ENCODE measurements around the gene PLCB1.

The PLCB1 gene

GRCh38 chr20:8803065-8803464 is 671.0 kb downstream of the PLCB1 start:
- H3K4me3 ChIP-seq, result no peak overlapping the region
- no peak for DNase-seq (ENCODE audit: low spot score)
- no peak overlapping the region for H3K27ac ChIP-seq
- no peak for TF ChIP-seq CTCF (IDR thresholded peaks at IDR 0.05)

GRCh38 chr20:8803941-8804340 is 671.9 kb downstream of the PLCB1 start:
- Histone ChIP-seq H3K4me3 (no peak overlapping the region), H3K27ac (no peak overlapping the region)
- no peak for DNase-seq (ENCODE audit: low spot score)
- TF ChIP-seq CTCF (IDR thresholded peaks at IDR 0.05), result no peak

- TF ChIP-seq CTCF (IDR thresholded peaks at IDR 0.05), result no peak
- Histone ChIP-seq H3K27ac (no peak overlapping the region), H3K4me3 (no peak overlapping the region)
- no peak for DNase-seq (ENCODE audit: low spot score)
Observed at GRCh38 chr20:8805737-8806442, 673.8 kb downstream of the PLCB1 start.

GRCh38 chr20:8807480-8808201 is 675.6 kb downstream of the PLCB1 start:
- H3K4me3 ChIP-seq, result no peak overlapping the region
- no peak for TF ChIP-seq CTCF (IDR thresholded peaks at IDR 0.05)
- no peak overlapping the region for H3K27ac ChIP-seq
- no peak for DNase-seq (ENCODE audit: low spot score)

- no peak for DNase-seq (ENCODE audit: low spot score)
- Histone ChIP-seq H3K27ac (no peak overlapping the region), H3K4me3 (no peak overlapping the region)
- TF ChIP-seq CTCF (IDR thresholded peaks at IDR 0.05), result no peak
Observed at GRCh38 chr20:8808202-8808535, 676.1 kb downstream of the PLCB1 start.

GRCh38 chr20:8809107-8809953 is 677.3 kb downstream of the PLCB1 start:
- Histone ChIP-seq H3K4me3 (no peak overlapping the region), H3K27ac (no peak overlapping the region)
- no peak for TF ChIP-seq CTCF (IDR thresholded peaks at IDR 0.05)
- no peak for DNase-seq (ENCODE audit: low spot score)
